Effector memory CD4-positive, alpha-beta T cell (primary cell): ENCODE results near the gene PPP4R3A.
"Not testable (repeated sequence)": the region's sequence is repeated elsewhere in the genome, so short reads cannot be mapped to it uniquely, and the experiment has no call there.

Experiments
- DNase-seq, 3 donors: peaks; one replicate each; pipeline ENCODE4 v3.0.0-alpha.2; 2020
- H3K27ac ChIP-seq: 2 replicates; pipeline ENCODE4 v1.7.0; 2013; ENCODE audit warnings: mild to moderate bottlenecking, low read length, moderate library complexity; ENCODE audit not compliant: insufficient read depth, poor library complexity, severe bottlenecking
- H3K27me3 ChIP-seq: replicated peaks from 2 replicates; pipeline ENCODE4 v1.7.0; 2013; ENCODE audit warnings: mild to moderate bottlenecking, low read length; ENCODE audit not compliant: insufficient read depth, control insufficient read depth, poor library complexity, severe bottlenecking
- H3K36me3 ChIP-seq: 2 replicates; pipeline ENCODE4 v1.7.0; 2013; ENCODE audit warnings: mild to moderate bottlenecking, low read length, moderate library complexity; ENCODE audit not compliant: control insufficient read depth, insufficient read depth
- H3K4me1 ChIP-seq: 2 replicates; pipeline ENCODE4 v1.7.0; 2013; ENCODE audit warnings: low read length, mild to moderate bottlenecking; ENCODE audit not compliant: control insufficient read depth, insufficient read depth, poor library complexity, severe bottlenecking
- H3K4me3 ChIP-seq: 2 replicates; pipeline ENCODE4 v1.7.0; 2013; ENCODE audit warnings: low read length, low read depth, mild to moderate bottlenecking; ENCODE audit not compliant: insufficient read depth, poor library complexity, severe bottlenecking
- H3K9me3 ChIP-seq: 2 replicates; pipeline ENCODE4 v1.7.0; 2013; ENCODE audit warnings: mild to moderate bottlenecking, low read length, moderate library complexity; ENCODE audit not compliant: control insufficient read depth

Gene PPP4R3A

DNA sequence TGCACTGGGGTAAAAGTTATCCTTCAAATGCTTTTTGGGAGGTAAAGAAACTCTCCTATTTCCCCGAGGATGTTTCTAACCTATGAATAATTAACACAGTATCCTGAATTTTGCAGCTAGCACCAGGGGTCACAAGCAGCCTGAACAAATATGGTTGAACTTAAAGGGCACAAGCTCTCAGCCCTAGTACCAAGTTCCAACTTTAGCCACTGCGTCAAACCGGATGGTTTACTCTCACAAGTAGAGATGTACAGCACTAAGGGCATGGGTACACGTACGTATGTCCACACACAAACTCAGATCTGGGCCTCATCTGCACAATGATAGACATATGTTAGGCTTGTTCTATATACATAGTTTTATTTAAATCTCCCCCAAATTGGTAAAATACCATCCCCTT, 97.2 kb downstream of the PPP4R3A start:
- Histone ChIP-seq H3K4me1 (peaks cover 50% of the 10 kb centered on the region), H3K27ac (peak overlapping the region; percentile 91), H3K4me3 (peak overlapping the region; percentile 10), H3K27me3 (no peaks in the 10 kb centered on the region), H3K9me3 (no peaks in the 10 kb centered on the region), H3K36me3 (peaks cover 16% of the 10 kb centered on the region)
- no peak for DNase-seq

DNA sequence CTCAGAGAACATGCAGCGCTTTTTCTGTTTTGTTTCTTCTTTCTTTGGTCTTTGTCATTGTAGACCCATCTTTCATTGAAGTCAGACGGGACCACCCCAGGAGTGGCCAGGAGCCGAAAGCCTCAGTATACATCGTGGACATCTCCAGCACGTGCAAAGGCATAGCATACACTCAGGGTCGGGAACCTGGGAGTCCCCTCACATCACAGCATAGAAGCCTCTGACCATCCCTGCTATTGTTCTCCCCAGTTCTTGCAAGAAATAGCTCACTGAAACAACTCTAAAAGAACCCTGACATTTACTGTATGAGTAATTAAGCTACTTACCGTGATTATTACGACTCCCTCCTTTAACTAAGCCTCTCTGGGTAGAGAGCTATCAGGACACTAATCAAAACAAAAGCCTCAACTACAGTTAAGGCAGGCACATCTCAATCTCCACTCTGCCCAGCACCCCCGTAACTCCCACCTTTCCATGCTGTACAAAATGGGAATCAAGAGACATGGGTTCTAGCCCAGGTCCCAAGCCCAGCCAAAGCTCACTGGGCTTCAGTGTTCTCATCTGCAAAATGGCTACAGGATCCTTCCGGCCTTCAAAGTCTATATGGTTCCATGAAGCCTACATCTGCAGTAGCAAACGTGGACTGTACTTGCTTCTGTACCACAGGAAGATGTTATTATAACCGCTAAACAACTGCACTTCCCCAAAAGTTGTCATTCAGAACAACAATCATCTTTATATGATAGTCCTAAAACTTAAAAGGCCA, 99.2 kb downstream of the PPP4R3A start:
- DNase-seq: no peak
- Histone ChIP-seq H3K27me3 (no peaks in the 10 kb centered on the region), H3K9me3 (no peaks in the 10 kb centered on the region), H3K36me3 (peaks cover 35% of the 10 kb centered on the region), H3K4me1 (peaks cover 67% of the 10 kb centered on the region), H3K4me3 (peak overlapping the region; percentile 3), H3K27ac (peak overlapping the region; percentile 79)

DNA sequence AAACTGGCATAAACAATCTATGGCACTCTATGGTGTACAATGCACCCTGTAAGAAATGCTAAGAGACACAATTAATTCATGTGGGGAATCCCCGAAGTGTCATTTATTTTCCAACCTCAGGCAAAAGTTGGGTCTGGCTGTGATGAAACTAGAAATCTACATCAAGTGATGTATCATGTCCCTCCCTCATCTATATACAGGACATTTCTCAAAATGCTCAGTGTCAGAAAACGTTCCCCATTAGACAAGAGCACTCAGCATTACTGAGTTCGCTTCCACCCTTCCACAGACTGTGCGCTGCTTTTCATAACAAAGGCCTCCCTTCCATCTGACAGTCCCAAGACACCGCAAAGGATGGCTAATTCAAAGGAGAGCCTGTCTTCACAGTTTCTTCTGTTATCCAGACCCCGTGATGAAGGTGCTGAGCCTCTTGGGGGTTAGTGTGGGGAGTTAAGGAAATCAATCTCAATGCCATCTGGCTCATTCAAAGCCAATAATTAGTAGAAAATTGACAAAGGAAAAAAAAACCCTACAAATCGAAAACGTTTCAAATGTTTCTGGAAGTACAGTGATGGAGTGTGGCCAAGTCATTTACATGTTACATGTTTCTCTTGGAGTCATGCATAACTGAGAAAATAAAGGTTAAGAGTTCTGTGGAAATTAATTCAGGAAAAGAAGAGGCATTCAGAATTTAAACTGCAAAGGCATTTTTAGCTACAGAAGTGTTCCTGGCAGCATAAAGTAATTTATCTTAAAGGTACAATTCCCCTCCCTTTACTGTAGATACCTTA, 100.0 kb downstream of the PPP4R3A start:
- Histone ChIP-seq H3K4me1 (peaks cover 74% of the 10 kb centered on the region), H3K27me3 (no peaks in the 10 kb centered on the region), H3K27ac (peak overlapping the region; percentile 79), H3K36me3 (peaks cover 35% of the 10 kb centered on the region), H3K9me3 (no peaks in the 10 kb centered on the region), H3K4me3 (peak overlapping the region; percentile 3)
- peak in 1 of 3 donors; percentile 18 for DNase-seq

DNA sequence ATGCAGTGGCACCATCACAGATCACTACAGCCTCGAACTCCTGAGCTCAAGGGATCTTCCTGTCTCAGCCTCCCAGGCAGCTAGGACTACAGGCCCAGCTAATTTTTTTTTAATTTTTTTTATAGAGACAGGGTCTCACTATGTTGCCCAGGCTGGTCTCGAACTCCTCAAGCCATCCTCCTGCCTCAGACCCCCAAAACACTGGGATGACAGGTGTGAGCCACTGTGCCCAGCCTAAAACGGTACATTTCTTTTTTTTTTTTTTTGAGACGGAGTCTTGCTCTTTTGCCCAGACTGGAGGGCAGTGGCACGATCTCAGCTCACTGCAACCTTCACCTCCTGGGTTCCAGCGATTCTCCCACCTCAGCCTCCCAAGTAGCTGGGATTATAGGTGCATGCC, 100.9 kb downstream of the PPP4R3A start:
- not testable (repeated sequence) for H3K9me3 ChIP-seq, H3K4me3 ChIP-seq, DNase-seq, H3K27me3 ChIP-seq
- Histone ChIP-seq H3K27ac (peak overlapping the region; percentile 79), H3K36me3 (peaks cover 30% of the 10 kb centered on the region), H3K4me1 (peaks cover 73% of the 10 kb centered on the region)
